GM23338 (cell line): ENCODE data around the gene AGPAT3. TPM values are rescaled to one million over a fixed set of nuclear protein-coding genes. Genes with fewer than 3 reads are reported as not detected.

Experiments
- ATAC-seq: fragments of 200-7000 bp; cut with Tn5 transposase; 3 replicates; pipeline ENCODE4 v1.9.1; 2020
- DNase-seq: peaks from one replicate; pipeline ENCODE4 v3.0.0-alpha.2; 2015; ENCODE audit warnings: low spot score
- H2AFZ ChIP-seq: fragments of 200-600 bp; sonication (generic); 2 replicates; pipeline ENCODE4 v1.8.0; 2016; ENCODE audit warnings: antibody characterized with exemption, mild to moderate bottlenecking, moderate library complexity
- H3F3A ChIP-seq: fragments of 200-600 bp; sonication (generic); replicated peaks from 2 replicates; pipeline ENCODE4 v1.8.0; 2017; ENCODE audit warnings: antibody characterized with exemption, mixed run types, low read depth
- H3K27ac ChIP-seq: fragments of 200-600 bp; sonication (generic); 2 replicates; pipeline ENCODE4 v1.6.1; 2016; ENCODE audit warnings: low read depth
- H3K27me3 ChIP-seq: fragments of 200-600 bp; sonication (generic); 2 replicates; pipeline ENCODE4 v1.8.0; 2016; ENCODE audit warnings: mild to moderate bottlenecking, mixed run types, moderate library complexity; ENCODE audit not compliant: insufficient read depth
- H3K36me3 ChIP-seq: fragments of 200-600 bp; sonication (generic); 2 replicates; pipeline ENCODE4 v1.8.0; 2016; ENCODE audit warnings: mild to moderate bottlenecking; ENCODE audit not compliant: insufficient read depth
- H3K4me1 ChIP-seq: fragments of 200-600 bp; sonication (generic); 2 replicates; pipeline ENCODE4 v1.8.0; 2016; ENCODE audit warnings: mild to moderate bottlenecking, moderate library complexity; ENCODE audit not compliant: insufficient read depth
- H3K4me2 ChIP-seq: fragments of 200-600 bp; sonication (generic); 2 replicates; pipeline ENCODE4 v1.7.1; 2017; ENCODE audit warnings: mixed run types
- H3K4me3 ChIP-seq: fragments of 200-600 bp; sonication (generic); 2 replicates; pipeline ENCODE4 v1.6.1; 2016; ENCODE audit warnings: mixed run types
- H3K79me2 ChIP-seq: fragments of 200-600 bp; sonication (generic); replicated peaks from 2 replicates; pipeline ENCODE4 v1.8.0; 2017; ENCODE audit warnings: mild to moderate bottlenecking; ENCODE audit not compliant: insufficient read depth
- H3K9me2 ChIP-seq: fragments of 200-600 bp; sonication (generic); 2 replicates; pipeline ENCODE4 v1.8.0; 2017; ENCODE audit not compliant: insufficient read depth
- H4K20me1 ChIP-seq: fragments of 200-600 bp; sonication (generic); replicated peaks from 2 replicates; pipeline ENCODE4 v1.8.0; 2017; ENCODE audit warnings: mild to moderate bottlenecking; ENCODE audit not compliant: insufficient read depth
- H3K27ac Mint-ChIP-seq: 2 replicates; pipeline ENCODE4 v1.8.0; 2020; ENCODE audit warnings: inconsistent platforms, mild to moderate bottlenecking, moderate library complexity, mixed read lengths
- H3K27me3 Mint-ChIP-seq: 3 replicates; pipeline ENCODE4 v1.8.0; 2022; ENCODE audit warnings: low read depth, mild to moderate bottlenecking, moderate library complexity, mixed read lengths, inconsistent platforms; ENCODE audit not compliant: insufficient read depth, poor library complexity
- H3K36me3 Mint-ChIP-seq: 3 replicates; pipeline ENCODE4 v1.8.0; 2021; ENCODE audit warnings: low read depth, mild to moderate bottlenecking, inconsistent platforms, moderate library complexity, mixed read lengths
- H3K4me1 Mint-ChIP-seq: 3 replicates; pipeline ENCODE4 v1.8.0; 2020; ENCODE audit warnings: mild to moderate bottlenecking, inconsistent platforms, mixed read lengths
- H3K4me3 Mint-ChIP-seq: 3 replicates; pipeline ENCODE4 v1.8.0; 2021; ENCODE audit warnings: moderate library complexity, mild to moderate bottlenecking, inconsistent platforms, mixed read lengths
- H3K9me3 Mint-ChIP-seq: 3 replicates; pipeline ENCODE4 v1.8.0; 2020; ENCODE audit warnings: moderate library complexity, mild to moderate bottlenecking, inconsistent platforms, mixed read lengths
- CREB1 ChIP-seq: fragments of 250-450 bp; sonication (Bioruptor Pico); IDR thresholded peaks from 2 replicates; pipeline ENCODE4 v1.5.0; 2020; ENCODE audit warnings: low read depth, mild to moderate bottlenecking, moderate library complexity
- CTCF ChIP-seq, 2 experiments: fragments of 200-600 bp in 1 of 2; sonication (generic) in 1 of 2; conservative IDR thresholded peaks; 2 replicates each; pipeline versions ENCODE4 v1.5.1 to v1.6.1; 2016 to 2017; ENCODE audit warnings: antibody characterized with exemption in 2 of 2, low read depth in 2 of 2, mild to moderate bottlenecking in 2 of 2, moderate library complexity in 1 of 2
- ETS1 ChIP-seq: IDR thresholded peaks from 2 replicates; pipeline ENCODE4 v1.6.1; 2016; ENCODE audit warnings: antibody characterized with exemption
- EZH2 ChIP-seq: fragments of 200-600 bp; sonication (generic); IDR thresholded peaks from one replicate; pipeline ENCODE4 v1.8.0; 2017; ENCODE audit warnings: antibody characterized with exemption, mild to moderate bottlenecking, low read depth; ENCODE audit not compliant: unreplicated experiment
- EZH2phosphoT487 ChIP-seq: fragments of 200-600 bp; sonication (generic); IDR thresholded peaks from one replicate; pipeline ENCODE4 v1.8.1; 2018; ENCODE audit warnings: antibody characterized with exemption; ENCODE audit not compliant: unreplicated experiment
- JUNB ChIP-seq: IDR thresholded peaks from one replicate; pipeline ENCODE4 v1.6.1; 2016; ENCODE audit warnings: antibody characterized with exemption; ENCODE audit not compliant: unreplicated experiment
- NANOG ChIP-seq: IDR thresholded peaks from 2 replicates; pipeline ENCODE4 v1.6.1; 2016; ENCODE audit warnings: antibody characterized with exemption, borderline replicate concordance
- POLR2AphosphoS5 ChIP-seq: IDR thresholded peaks from 2 replicates; pipeline ENCODE4 v1.6.1; 2016; ENCODE audit warnings: antibody characterized with exemption, low read depth
- REST ChIP-seq: IDR thresholded peaks from one replicate; pipeline ENCODE4 v1.6.1; 2018; ENCODE audit warnings: antibody characterized with exemption; ENCODE audit not compliant: unreplicated experiment
- STAT1 ChIP-seq: IDR thresholded peaks from one replicate; pipeline ENCODE4 v1.6.1; 2016; ENCODE audit warnings: antibody characterized with exemption; ENCODE audit not compliant: unreplicated experiment
- ZNF114 ChIP-seq: fragments of 250-450 bp; sonication (Bioruptor Pico); IDR thresholded peaks from 2 replicates; pipeline ENCODE4 v1.5.0; 2020; ENCODE audit warnings: mild to moderate bottlenecking, moderate library complexity
- ZNF331 ChIP-seq: fragments of 250-450 bp; sonication (Bioruptor Pico); IDR thresholded peaks from 2 replicates; pipeline ENCODE4 v1.5.0; 2020; ENCODE audit warnings: low read depth, mild to moderate bottlenecking, moderate library complexity
- polyA plus RNA-seq: library from polyadenylated mRNA; unstranded; fragments of >200 nt; fragmentation: Nextera tagmentation; extraction: Ambion mirVana; gene quantifications from 2 replicates; pipeline ENCODE4 v1.2.1, GENCODE V29; 2016
- total RNA-seq: library from RNA; depleted of rRNA; stranded (reverse); fragments of >200 nt; shearing (Covaris generic); gene quantifications from 2 replicates; pipeline ENCODE4 v1.2.3, GENCODE V29; 2014
- TF ChIP-seq, protein P1 (sequence below): fragments of 250-450 bp; sonication (Bioruptor Pico); IDR thresholded peaks from 2 replicates; pipeline ENCODE4 v1.5.0; 2020; ENCODE audit warnings: mild to moderate bottlenecking, moderate library complexity

Gene AGPAT3
- total and polyA plus RNA-seq, 2 experiments from 2014 or later, result 2.1 to 6.1 TPM

- Histone ChIP-seq H3K4me3 (no peak overlapping the region), H3K27me3 (no peaks in the 10 kb centered on the region), H3K9me2 (no peaks in the 10 kb centered on the region), H4K20me1 (no peaks in the 10 kb centered on the region), H3K36me3 (no peaks in the 10 kb centered on the region), H2AFZ (no peak overlapping the region), H3F3A (0 out of 2 replicates have a peak, but pooled peaks cover 4% of the 10 kb centered on the region), H3K27ac (no peak overlapping the region), H3K79me2 (no peaks in the 10 kb centered on the region), H3K4me2 (no peak overlapping the region), H3K4me1 (peaks cover 10% of the 10 kb centered on the region)
- H3K36me3 Mint-ChIP-seq, result no peaks in the 10 kb centered on the region
- ATAC-seq (no peak), DNase-seq (no peak)
- TF ChIP-seq CREB1 (CRISPR knock-in tag) (no peak), ZNF331 (CRISPR knock-in tag) (no peak), EZH2 (no peak), CTCF (conservative IDR thresholded peaks at IDR 0.05; ENCODE audit: low read depth in 2 of 2) (no peak), EZH2phosphoT487 (no peak), ETS1 (no peak), POLR2AphosphoS5 (no peak), NANOG (no peak), REST (no peak), JUNB (no peak), STAT1 (no peak), ZNF114 (CRISPR knock-in tag) (no peak)
- TF ChIP-seq, protein P1, sequence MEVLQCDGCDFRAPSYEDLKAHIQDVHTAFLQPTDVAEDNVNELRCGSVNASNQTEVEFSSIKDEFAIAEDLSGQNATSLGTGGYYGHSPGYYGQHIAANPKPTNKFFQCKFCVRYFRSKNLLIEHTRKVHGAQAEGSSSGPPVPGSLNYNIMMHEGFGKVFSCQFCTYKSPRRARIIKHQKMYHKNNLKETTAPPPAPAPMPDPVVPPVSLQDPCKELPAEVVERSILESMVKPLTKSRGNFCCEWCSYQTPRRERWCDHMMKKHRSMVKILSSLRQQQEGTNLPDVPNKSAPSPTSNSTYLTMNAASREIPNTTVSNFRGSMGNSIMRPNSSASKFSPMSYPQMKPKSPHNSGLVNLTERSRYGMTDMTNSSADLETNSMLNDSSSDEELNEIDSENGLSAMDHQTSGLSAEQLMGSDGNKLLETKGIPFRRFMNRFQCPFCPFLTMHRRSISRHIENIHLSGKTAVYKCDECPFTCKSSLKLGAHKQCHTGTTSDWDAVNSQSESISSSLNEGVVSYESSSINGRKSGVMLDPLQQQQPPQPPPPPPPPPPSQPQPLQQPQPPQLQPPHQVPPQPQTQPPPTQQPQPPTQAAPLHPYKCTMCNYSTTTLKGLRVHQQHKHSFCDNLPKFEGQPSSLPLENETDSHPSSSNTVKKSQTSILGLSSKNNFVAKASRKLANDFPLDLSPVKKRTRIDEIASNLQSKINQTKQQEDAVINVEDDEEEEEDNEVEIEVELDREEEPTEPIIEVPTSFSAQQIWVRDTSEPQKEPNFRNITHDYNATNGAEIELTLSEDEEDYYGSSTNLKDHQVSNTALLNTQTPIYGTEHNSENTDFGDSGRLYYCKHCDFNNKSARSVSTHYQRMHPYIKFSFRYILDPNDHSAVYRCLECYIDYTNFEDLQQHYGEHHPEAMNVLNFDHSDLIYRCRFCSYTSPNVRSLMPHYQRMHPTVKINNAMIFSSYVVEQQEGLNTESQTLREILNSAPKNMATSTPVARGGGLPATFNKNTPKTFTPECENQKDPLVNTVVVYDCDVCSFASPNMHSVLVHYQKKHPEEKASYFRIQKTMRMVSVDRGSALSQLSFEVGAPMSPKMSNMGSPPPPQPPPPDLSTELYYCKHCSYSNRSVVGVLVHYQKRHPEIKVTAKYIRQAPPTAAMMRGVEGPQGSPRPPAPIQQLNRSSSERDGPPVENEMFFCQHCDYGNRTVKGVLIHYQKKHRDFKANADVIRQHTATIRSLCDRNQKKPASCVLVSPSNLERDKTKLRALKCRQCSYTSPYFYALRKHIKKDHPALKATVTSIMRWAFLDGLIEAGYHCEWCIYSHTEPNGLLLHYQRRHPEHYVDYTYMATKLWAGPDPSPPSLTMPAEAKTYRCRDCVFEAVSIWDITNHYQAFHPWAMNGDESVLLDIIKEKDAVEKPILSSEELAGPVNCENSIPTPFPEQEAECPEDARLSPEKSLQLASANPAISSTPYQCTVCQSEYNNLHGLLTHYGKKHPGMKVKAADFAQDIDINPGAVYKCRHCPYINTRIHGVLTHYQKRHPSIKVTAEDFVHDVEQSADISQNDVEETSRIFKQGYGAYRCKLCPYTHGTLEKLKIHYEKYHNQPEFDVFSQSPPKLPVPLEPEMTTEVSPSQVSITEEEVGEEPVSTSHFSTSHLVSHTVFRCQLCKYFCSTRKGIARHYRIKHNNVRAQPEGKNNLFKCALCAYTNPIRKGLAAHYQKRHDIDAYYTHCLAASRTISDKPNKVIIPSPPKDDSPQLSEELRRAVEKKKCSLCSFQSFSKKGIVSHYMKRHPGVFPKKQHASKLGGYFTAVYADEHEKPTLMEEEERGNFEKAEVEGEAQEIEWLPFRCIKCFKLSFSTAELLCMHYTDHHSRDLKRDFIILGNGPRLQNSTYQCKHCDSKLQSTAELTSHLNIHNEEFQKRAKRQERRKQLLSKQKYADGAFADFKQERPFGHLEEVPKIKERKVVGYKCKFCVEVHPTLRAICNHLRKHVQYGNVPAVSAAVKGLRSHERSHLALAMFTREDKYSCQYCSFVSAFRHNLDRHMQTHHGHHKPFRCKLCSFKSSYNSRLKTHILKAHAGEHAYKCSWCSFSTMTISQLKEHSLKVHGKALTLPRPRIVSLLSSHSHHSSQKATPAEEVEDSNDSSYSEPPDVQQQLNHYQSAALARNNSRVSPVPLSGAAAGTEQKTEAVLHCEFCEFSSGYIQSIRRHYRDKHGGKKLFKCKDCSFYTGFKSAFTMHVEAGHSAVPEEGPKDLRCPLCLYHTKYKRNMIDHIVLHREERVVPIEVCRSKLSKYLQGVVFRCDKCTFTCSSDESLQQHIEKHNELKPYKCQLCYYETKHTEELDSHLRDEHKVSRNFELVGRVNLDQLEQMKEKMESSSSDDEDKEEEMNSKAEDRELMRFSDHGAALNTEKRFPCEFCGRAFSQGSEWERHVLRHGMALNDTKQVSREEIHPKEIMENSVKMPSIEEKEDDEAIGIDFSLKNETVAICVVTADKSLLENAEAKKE (CRISPR knock-in tag), result no peak
- peaks cover 36% of the 10 kb centered on the region for H3K4me1 Mint-ChIP-seq
- no peaks in the 10 kb centered on the region for H3K9me3 Mint-ChIP-seq
- H3K4me3 Mint-ChIP-seq, result no peak overlapping the region
- no peak overlapping the region for H3K27ac Mint-ChIP-seq
- H3K27me3 Mint-ChIP-seq, result peaks cover 19% of the 10 kb centered on the region
Observed at GRCh38 chr21:43918385-43918947, 53.4 kb downstream of the AGPAT3 start.
